SW 1271 (cell line): Measurements from ENCODE around the gene KANSL1L.
A peak's percentile ranks its signal among the peaks of the same experiment; 100 is the strongest.

Experiments used
- DNase-seq, 2 experiments: peaks; one replicate each; lab custom pipeline; 2025; lab: John Stamatoyannopoulos, UW

Gene KANSL1L

GRCh38 chr2:210086292-210086691 lies 84.9 kb downstream of the KANSL1L start:
- DNase-seq = no peak

- DNase-seq = peak in 1 of 2 experiments; percentile 35
Observed at GRCh38 chr2:210072922-210073509, 98.2 kb downstream of the KANSL1L start.

DNA sequence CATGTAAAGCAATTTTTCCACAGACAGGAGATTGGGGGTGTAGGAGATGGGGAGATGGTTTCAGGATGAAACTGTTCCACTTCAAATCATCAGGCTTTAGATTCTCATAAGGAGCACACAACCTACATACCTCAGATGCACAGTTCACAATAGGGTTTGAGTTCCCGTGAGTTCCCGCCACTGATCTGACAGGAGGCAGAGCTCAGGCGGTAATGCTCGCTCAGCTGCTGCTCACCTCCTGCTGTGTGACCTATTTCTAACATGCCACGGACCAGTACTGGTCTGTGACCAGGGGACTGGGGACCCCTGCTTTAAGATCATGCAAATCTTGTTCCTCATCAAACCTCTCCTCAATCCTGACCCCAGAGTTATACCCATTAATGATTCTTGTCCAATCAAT lies 98.7 kb downstream of the KANSL1L start:
- no peak for DNase-seq

DNA sequence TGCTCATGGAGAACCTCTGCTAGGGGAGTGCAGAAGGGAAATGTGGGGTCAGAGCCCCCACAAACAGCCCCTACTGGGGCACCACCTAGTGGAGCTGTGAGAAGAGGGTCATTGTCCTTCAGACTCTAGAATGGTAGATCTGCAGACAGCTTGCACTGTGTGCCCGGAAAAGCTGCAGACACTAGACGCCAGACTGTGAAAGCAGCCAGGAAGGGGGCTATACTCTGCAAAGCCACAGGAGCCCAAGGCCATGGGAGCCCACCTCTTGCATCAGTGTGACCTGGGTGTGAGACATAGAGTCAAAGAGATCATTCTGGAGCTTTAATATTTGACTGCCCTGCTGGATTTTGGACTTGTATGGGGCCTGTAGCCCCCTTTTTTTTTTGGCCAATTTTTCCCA lies 107.9 kb downstream of the KANSL1L start:
- no peak for DNase-seq

DNA sequence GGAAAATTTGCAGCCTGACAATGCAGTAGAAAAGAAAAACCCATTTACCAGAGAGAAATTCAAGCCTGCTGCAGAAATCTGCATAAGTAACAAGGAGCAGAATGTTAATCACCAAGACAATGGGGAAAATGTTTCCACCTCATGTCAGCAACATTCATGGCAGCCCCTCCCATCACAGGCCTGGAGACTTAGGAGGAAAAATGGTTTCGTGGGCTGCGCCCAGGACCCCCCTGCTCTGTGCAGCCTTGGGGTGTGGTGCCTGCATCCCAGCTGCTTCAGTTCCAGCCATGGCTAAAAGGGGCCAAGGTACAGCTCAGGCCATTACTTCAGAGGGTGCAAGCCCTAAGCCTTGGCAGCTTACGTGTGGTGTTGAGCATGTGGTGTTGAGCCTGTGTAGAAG lies 115.4 kb downstream of the KANSL1L start:
- no peak for DNase-seq

GRCh38 chr2:210054696-210055095 lies 116.5 kb downstream of the KANSL1L start:
- DNase-seq = no peak

- DNase-seq = no peak
Observed at GRCh38 chr2:210050885-210051284, 120.3 kb downstream of the KANSL1L start.

GRCh38 chr2:210049831-210050230 lies 121.4 kb downstream of the KANSL1L start:
- DNase-seq = no peak

- DNase-seq = no peak
Observed at GRCh38 chr2:210046851-210047500, 124.2 kb downstream of the KANSL1L start.

- DNase-seq = no peak
Observed at GRCh38 chr2:210038078-210038477, 133.1 kb downstream of the KANSL1L start.

DNA sequence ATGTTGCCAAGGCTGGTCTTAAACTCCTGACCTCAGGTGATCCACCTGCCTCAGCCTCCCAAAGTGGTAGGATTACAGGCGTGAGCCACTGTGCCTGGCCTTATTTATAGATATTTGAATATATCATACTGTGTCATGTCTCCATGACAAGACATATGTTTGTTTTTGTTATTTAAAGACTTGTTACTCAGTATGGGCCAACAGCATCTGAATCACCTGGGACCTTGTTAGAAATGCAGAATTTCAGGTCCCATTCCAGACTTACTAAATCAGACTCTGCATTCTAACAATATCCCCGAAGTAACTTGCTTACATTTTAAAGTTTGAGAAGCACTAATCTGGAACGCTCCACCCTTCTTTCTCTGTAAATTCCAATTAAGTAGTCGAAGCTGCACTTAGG lies 135.5 kb downstream of the KANSL1L start:
- DNase-seq = no peak

DNA sequence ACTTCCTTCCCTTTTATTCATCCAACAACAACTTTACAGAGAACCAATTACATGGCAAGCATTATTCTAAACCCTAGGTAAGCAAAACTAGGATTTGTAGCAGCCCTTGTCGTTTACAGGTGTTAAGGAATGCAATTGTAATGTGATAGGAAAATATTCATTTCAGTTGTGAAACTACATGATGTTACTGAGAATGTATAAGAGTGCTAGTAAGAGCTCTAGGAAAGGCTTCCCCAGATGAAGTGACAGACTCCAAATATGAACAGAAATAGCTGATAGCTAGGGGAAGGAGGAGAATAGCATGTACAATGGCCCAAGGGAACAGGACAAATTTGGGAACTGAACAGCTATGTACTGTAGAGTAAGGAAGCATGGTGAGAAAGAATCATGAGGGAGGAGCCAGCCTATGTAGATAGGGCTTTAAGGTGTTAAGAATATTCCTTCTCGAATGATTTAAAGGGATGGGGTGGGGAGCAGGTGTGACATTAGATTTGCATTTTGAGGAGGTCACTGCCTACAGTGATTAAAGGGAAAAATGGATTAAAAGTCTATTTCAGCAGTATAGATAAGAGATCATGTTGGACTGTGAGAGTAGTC lies 137.0 kb downstream of the KANSL1L start:
- DNase-seq = no peak

DNA sequence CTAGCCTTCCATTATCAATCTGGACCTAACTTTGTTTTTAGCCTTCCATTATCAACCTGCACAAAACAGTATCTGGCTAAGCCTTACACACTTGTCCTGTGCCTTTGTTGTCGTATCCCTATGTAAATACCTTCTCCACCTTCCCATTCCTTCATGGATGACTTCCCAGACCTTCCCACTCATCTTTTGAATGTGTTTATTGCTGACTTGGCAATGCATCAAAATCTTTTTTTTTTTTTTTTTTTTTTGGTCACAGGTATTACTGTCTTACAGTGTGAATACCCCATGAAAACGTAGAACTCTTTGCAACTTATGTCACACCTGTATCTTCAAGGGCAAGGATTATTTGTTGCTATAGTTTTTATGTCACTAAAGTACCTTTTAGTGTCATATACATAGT lies 143.0 kb downstream of the KANSL1L start:
- no peak for DNase-seq

- DNase-seq = no peak
Observed at GRCh38 chr2:210027608-210028007, 143.6 kb downstream of the KANSL1L start.

DNA sequence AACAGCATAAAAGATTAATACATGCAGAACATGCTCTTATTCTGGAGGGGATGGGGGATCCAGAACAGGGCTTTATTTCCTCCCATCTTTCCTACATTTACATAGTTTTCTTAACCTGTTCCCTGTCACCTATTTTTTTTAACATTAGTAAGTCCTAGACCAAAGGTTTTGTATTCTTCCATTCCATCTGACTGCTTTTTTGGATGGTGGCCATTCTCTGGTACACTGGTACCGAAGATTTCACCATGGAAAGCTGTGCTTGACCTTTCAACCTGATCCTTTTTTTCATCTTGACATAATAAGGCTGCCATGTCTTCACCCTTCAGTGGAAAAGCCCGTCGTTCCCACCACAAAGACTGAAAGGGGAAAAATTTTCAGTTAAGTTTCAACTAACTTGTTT lies 148.4 kb downstream of the KANSL1L start:
- no peak for DNase-seq

- DNase-seq = no peak
Observed at GRCh38 chr2:210020138-210020537, 151.1 kb downstream of the KANSL1L start.

DNA sequence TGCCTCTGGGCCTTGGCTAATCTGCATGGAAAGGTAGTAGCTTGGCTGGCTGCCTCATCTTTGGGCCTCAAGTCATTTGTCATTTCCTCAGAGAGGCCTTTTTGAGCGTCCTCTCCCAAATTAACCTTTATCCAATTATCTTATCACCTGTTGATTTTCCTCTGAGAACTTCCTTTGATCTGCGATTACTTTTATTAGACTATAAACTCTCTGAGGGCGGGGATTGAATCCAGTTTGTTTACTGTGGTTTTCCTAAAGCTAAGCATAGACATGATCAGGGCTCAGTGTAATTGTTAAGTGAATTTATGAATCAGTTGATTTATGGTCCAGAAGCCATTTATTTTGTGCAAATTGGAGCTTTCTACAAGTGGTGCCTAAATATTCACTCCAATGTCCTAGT lies 161.3 kb downstream of the KANSL1L start:
- no peak for DNase-seq

GRCh38 chr2:210009126-210009525 lies 162.1 kb downstream of the KANSL1L start:
- no peak for DNase-seq

GRCh38 chr2:210007895-210008294 lies 163.3 kb downstream of the KANSL1L start:
- no peak for DNase-seq

- no peak for DNase-seq
Observed at GRCh38 chr2:210004881-210005280, 166.3 kb downstream of the KANSL1L start.

DNA sequence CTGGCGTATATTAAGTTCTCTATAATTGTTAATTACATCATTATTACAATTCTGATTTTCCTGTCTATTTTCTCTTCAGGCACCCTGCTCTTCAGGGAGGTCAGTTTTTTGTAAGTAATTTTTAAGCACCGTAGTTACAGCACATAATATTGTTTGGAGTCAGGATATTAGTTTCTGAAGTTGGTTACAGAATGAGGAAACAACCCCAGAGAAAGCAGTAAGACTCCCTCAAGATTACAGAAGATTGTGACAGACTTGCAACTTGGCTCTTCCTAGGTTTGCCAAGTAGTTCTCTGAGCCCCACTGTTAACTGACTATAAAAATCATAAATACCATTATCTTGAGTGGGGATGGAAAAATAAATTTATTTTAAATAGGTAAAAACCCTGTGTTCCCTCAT lies 167.8 kb downstream of the KANSL1L start:
- DNase-seq = no peak

DNA sequence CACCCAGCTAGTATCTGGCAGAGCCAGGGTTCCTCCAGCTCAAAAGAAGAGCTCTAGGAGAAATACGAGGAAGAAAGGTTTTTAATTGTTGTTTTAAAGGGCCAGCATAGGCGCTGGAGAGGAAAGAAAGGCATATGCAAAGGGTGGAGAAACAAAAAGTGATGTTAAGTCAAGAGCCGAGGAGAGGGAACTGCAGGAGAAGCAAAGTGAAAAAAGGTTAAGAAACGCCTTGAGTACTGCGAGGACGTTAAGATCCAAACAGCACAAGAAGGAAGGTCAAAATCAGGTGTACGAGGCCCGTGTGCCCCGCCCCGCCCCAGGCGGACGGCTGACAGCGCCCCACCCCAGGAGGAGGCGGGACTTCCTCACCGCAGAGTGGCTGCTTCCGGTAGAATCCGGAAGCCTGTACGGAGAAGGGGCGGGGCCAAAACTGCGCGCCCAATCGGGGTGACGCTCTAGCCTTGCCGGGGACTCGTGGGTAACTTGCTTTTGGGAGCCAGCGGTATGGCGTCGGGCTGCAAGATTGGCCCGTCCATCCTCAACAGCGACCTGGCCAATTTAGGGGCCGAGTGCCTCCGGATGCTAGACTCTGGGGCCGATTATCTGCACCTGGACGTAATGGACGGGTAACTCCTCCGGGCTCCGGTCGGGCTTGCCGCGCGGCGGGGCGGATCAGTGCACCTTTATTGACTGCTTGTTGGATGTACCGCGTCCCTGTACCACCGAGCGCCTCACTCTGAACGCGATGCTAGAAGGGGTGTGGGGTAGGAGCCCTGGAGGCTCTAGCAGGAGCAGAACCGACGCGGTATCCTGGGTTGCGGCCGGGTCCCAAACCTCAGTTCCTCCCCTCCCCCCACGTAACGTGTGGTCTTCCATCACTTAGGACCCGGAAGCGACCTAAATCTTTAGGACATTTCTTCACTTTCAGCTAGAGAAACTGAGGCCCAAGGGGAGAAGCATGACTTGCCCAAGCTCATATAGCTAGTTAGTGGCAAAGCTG lies 168.8 kb downstream of the KANSL1L start, which contains the start of gene RPE:
Gene RPE (plus strand): TSS at position 481 of the 1,000 bp plus-strand sequence. CDS start 24 bp downstream, at position 505.
- DNase-seq = peak; percentile 72 to 88
